Neuronal stem cell (in vitro differentiated cells): ENCODE measurements around the gene FANK1.

Experiments
- DNase-seq: peaks from one replicate; pipeline ENCODE4 v3.0.0-alpha.2; 2013; ENCODE audit warnings: low spot score
- H2AFZ ChIP-seq: one replicate; pipeline ENCODE4 v1.6.1; 2013; ENCODE audit warnings: mild to moderate bottlenecking, low read length, inconsistent platforms
- H2AK5ac ChIP-seq: 2 replicates; pipeline ENCODE4 v1.6.1; 2013; ENCODE audit warnings: low read depth, mild to moderate bottlenecking, inconsistent platforms, low read length, moderate library complexity, mixed read lengths
- H2BK120ac ChIP-seq: 2 replicates; pipeline ENCODE4 v1.6.1; 2013; ENCODE audit warnings: low read depth, mild to moderate bottlenecking, inconsistent platforms, low read length, moderate library complexity, mixed read lengths
- H2BK12ac ChIP-seq: one replicate; pipeline ENCODE4 v1.6.1; 2013; ENCODE audit warnings: low read length, inconsistent platforms
- H2BK15ac ChIP-seq: 2 replicates; pipeline ENCODE4 v1.6.1; 2013; ENCODE audit warnings: mild to moderate bottlenecking, low read length, inconsistent platforms, mixed read lengths
- H2BK5ac ChIP-seq: one replicate; pipeline ENCODE4 v1.6.1; 2013; ENCODE audit warnings: inconsistent platforms, mild to moderate bottlenecking, low read length, moderate library complexity
- H3K14ac ChIP-seq: one replicate; pipeline ENCODE4 v1.6.1; 2013; ENCODE audit warnings: low read length, inconsistent platforms
- H3K18ac ChIP-seq: 2 replicates; pipeline ENCODE4 v1.6.1; 2013; ENCODE audit warnings: low read length, inconsistent platforms
- H3K23ac ChIP-seq: 2 replicates; pipeline ENCODE4 v1.6.1; 2013; ENCODE audit warnings: low read depth, mild to moderate bottlenecking, mixed read lengths, low read length, inconsistent platforms; ENCODE audit not compliant: poor library complexity
- H3K27ac ChIP-seq: replicated peaks from 3 replicates; pipeline ENCODE4 v1.5.1; 2013; ENCODE audit warnings: low read length, inconsistent platforms
- H3K27me3 ChIP-seq, 3 experiments: 2 replicates each; pipeline ENCODE4 v1.6.1; 2013; ENCODE audit warnings: low read length in 3 of 3, mild to moderate bottlenecking in 2 of 3, inconsistent platforms in 1 of 3, low read depth in 1 of 3, mixed read lengths in 1 of 3, moderate library complexity in 1 of 3; ENCODE audit not compliant: control insufficient read depth in 3 of 3, insufficient read depth in 3 of 3
- H3K36me3 ChIP-seq, 2 donors: replicated peaks in 1 of 2; 2 replicates each; pipeline ENCODE4 v1.6.1; 2013; ENCODE audit warnings: low read length in 2 of 2; ENCODE audit not compliant: control insufficient read depth in 2 of 2, insufficient read depth in 2 of 2
- H3K4ac ChIP-seq: 2 replicates; pipeline ENCODE4 v1.6.1; 2013; ENCODE audit warnings: inconsistent platforms, mild to moderate bottlenecking, low read length, moderate library complexity
- H3K4me1 ChIP-seq, 2 donors: 1 replicate in 1 of 2; 2 replicates in 1 of 2; pipeline ENCODE4 v1.6.1; 2013; ENCODE audit warnings: low read length in 2 of 2, low read depth in 1 of 2; ENCODE audit not compliant: control insufficient read depth in 2 of 2, insufficient read depth in 1 of 2
- H3K4me2 ChIP-seq: one replicate; pipeline ENCODE4 v1.6.1; 2013; ENCODE audit warnings: mild to moderate bottlenecking, low read length, inconsistent platforms; ENCODE audit not compliant: insufficient read depth, poor library complexity, severe bottlenecking
- H3K4me3 ChIP-seq, 2 donors: 2 replicates each; pipeline ENCODE4 v1.5.1; 2013; ENCODE audit warnings: low read length in 2 of 2, mild to moderate bottlenecking in 2 of 2, inconsistent platforms in 1 of 2, moderate library complexity in 1 of 2
- H3K79me1 ChIP-seq: one replicate; pipeline ENCODE4 v1.6.1; 2013; ENCODE audit warnings: low read depth, mild to moderate bottlenecking, inconsistent platforms, low read length, moderate library complexity
- H3K9ac ChIP-seq: one replicate; pipeline ENCODE4 v1.6.1; 2013; ENCODE audit warnings: mild to moderate bottlenecking, low read depth, low read length, inconsistent platforms; ENCODE audit not compliant: poor library complexity
- H3K9me3 ChIP-seq, 2 donors: replicated peaks in 1 of 2; 2 replicates each; pipeline versions ENCODE3 to v1.6.1; 2013; ENCODE audit warnings: low read length in 2 of 2, mild to moderate bottlenecking in 2 of 2, inconsistent platforms in 1 of 2, low read depth in 1 of 2, mixed read lengths in 1 of 2, moderate library complexity in 1 of 2; ENCODE audit not compliant: control insufficient read depth in 2 of 2, insufficient read depth in 1 of 2
- H4K8ac ChIP-seq: one replicate; pipeline ENCODE4 v1.6.1; 2013; ENCODE audit warnings: low read depth, mild to moderate bottlenecking, inconsistent platforms, low read length, moderate library complexity
- H4K91ac ChIP-seq: one replicate; pipeline ENCODE4 v1.6.1; 2013; ENCODE audit warnings: low read length, low read depth, mild to moderate bottlenecking, inconsistent platforms; ENCODE audit not compliant: poor library complexity
- WGBS, 2 donors: extraction: QIAGEN DNeasy Blood & Tissue Kit; methylation state at CpG; one replicate each; pipeline ENCODE4 v1.1.7; 2013; ENCODE audit warnings: missing lambda C conversion rate in 2 of 2, mixed read lengths in 1 of 2; ENCODE audit not compliant: insufficient read length in 2 of 2, insufficient replicate concordance in 1 of 2; ENCODE audit errors: extremely low coverage in 2 of 2; 5-methylcytosine and 5-hydroxymethylcytosine counted together

Gene FANK1

GRCh38 chr10:125951290-125951689 lies 54.9 kb downstream of the FANK1 start:
- no CpG with 5 or more reads among the region's 1 CpG for WGBS, 2 donors
- Histone ChIP-seq H3K18ac (no peak overlapping the region), H3K4me2 (no peak overlapping the region), H3K36me3 (no peaks in the 10 kb centered on the region), H3K4me3 (no peak overlapping the region), H2BK12ac (no peak overlapping the region), H3K79me1 (no peaks in the 10 kb centered on the region), H3K27me3 (no peaks in the 10 kb centered on the region), H3K27ac (no peak overlapping the region), H3K23ac (no peak overlapping the region), H2BK5ac (no peak overlapping the region), H3K4me1 (no peaks in the 10 kb centered on the region), H4K8ac (no peak overlapping the region), H2BK15ac (no peak overlapping the region), H2AK5ac (no peak overlapping the region), H3K14ac (no peak overlapping the region), H2AFZ (no peak overlapping the region), H3K4ac (no peak overlapping the region), H4K91ac (no peak overlapping the region), H3K9me3 (peaks cover 15 to 17% of the 10 kb centered on the region in 2 donors), H2BK120ac (no peak overlapping the region), H3K9ac (no peak overlapping the region)
- DNase-seq: no peak

- H3K4me3 ChIP-seq: no peak overlapping the region
- H2BK5ac ChIP-seq: no peak overlapping the region
- no peak overlapping the region for H3K14ac ChIP-seq
- no CpG with 5 or more reads among the region's 9 CpGs for WGBS, 2 donors
- no peak for DNase-seq
- no peak overlapping the region for H2AK5ac ChIP-seq
- no peak overlapping the region for H2BK120ac ChIP-seq
- no peaks in the 10 kb centered on the region for H3K27me3 ChIP-seq
- H3K79me1 ChIP-seq: no peaks in the 10 kb centered on the region
- H3K4me2 ChIP-seq: no peak overlapping the region
- H4K8ac ChIP-seq: no peak overlapping the region
- H3K9me3 ChIP-seq: peaks cover 15 to 17% of the 10 kb centered on the region in 2 donors
- no peak overlapping the region for H2AFZ ChIP-seq
- no peak overlapping the region for H3K23ac ChIP-seq
- no peak overlapping the region for H2BK12ac ChIP-seq
- no peak overlapping the region for H3K9ac ChIP-seq
- H3K18ac ChIP-seq: no peak overlapping the region
- no peak overlapping the region for H2BK15ac ChIP-seq
- H3K27ac ChIP-seq: no peak overlapping the region
- no peak overlapping the region for H4K91ac ChIP-seq
- no peak overlapping the region for H3K4ac ChIP-seq
- H3K36me3 ChIP-seq: no peaks in the 10 kb centered on the region
- no peaks in the 10 kb centered on the region for H3K4me1 ChIP-seq
These were observed 57.5 kb downstream of the FANK1 start for GRCh38 chr10:125953778-125954385.

GRCh38 chr10:125955766-125956165 lies 59.4 kb downstream of the FANK1 start:
- Histone ChIP-seq H3K9me3 (peaks cover 15 to 20% of the 10 kb centered on the region in 2 donors), H3K18ac (no peak overlapping the region), H3K4me3 (no peak overlapping the region), H3K4ac (no peak overlapping the region), H3K14ac (no peak overlapping the region), H3K27ac (no peak overlapping the region), H3K27me3 (no peaks in the 10 kb centered on the region), H2AK5ac (no peak overlapping the region), H2BK5ac (no peak overlapping the region), H4K8ac (no peak overlapping the region), H3K36me3 (no peaks in the 10 kb centered on the region), H2BK12ac (no peak overlapping the region), H3K9ac (no peak overlapping the region), H3K79me1 (no peaks in the 10 kb centered on the region), H3K4me2 (no peak overlapping the region), H2AFZ (no peak overlapping the region), H3K23ac (no peak overlapping the region), H4K91ac (no peak overlapping the region), H2BK15ac (no peak overlapping the region), H3K4me1 (no peaks in the 10 kb centered on the region), H2BK120ac (no peak overlapping the region)
- no CpG with 5 or more reads among the region's 3 CpGs for WGBS, 2 donors
- DNase-seq: no peak

GRCh38 chr10:125961743-125962142 lies 65.4 kb downstream of the FANK1 start:
- no peak for DNase-seq
- H3K4me2 ChIP-seq: no peak overlapping the region
- H2BK15ac ChIP-seq: no peak overlapping the region
- H2AFZ ChIP-seq: no peak overlapping the region
- no peak overlapping the region for H4K8ac ChIP-seq
- H2AK5ac ChIP-seq: no peak overlapping the region
- no peak overlapping the region for H3K9ac ChIP-seq
- no peak overlapping the region for H3K18ac ChIP-seq
- H3K23ac ChIP-seq: no peak overlapping the region
- no peak overlapping the region for H3K27ac ChIP-seq
- H3K36me3 ChIP-seq: no peaks in the 10 kb centered on the region
- H2BK5ac ChIP-seq: no peak overlapping the region
- no CpG with 5 or more reads among the region's 1 CpG for WGBS, 2 donors
- H3K9me3 ChIP-seq: peaks cover 0 to 2% of the 10 kb centered on the region in 2 donors
- no peaks in the 10 kb centered on the region for H3K27me3 ChIP-seq
- no peak overlapping the region for H2BK12ac ChIP-seq
- H2BK120ac ChIP-seq: no peak overlapping the region
- H3K79me1 ChIP-seq: no peaks in the 10 kb centered on the region
- no peak overlapping the region for H3K14ac ChIP-seq
- H3K4me3 ChIP-seq: no peak overlapping the region
- H3K4ac ChIP-seq: no peak overlapping the region
- no peaks in the 10 kb centered on the region for H3K4me1 ChIP-seq
- no peak overlapping the region for H4K91ac ChIP-seq
